ENCODE results near the gene ZNF839. TPM values are rescaled to one million over a fixed set of nuclear protein-coding genes. Genes with fewer than 3 reads are reported as not detected.
"Not testable (repeated sequence)": the region's sequence is repeated elsewhere in the genome, so short reads cannot be mapped to it uniquely, and the experiment has no call there.

The ZNF839 gene
- total RNA-seq, 1 experiment from 2014 or later = 14.9 TPM

- peak; percentile 90 for DNase-seq (ENCODE audit: low read depth)
These were observed 5.1 kb upstream of the ZNF839 start for GRCh38 chr14:102314242-102315011.

- DNase-seq (ENCODE audit: low read depth) = peak; percentile 39
These were observed 4.4 kb upstream of the ZNF839 start for GRCh38 chr14:102315121-102315520.

DNA sequence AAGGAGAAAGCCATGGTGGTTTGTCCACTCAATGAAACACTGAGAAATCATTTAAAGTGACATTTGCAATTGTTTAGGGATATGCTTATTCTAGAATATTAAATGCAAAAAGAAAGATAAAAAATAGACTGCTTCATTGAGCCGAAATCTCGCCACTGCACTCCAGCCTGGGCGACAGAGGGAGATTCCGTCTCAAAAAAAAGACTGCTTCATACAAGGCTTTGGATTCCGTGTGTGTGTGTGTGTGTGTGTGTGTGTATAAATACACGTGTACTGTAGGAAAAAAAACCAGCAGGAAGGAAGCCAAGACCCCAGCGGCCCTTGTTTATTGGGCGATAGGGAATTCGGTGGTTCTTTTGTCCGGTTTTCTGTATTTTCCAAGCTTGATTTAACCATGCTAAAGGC, 3.2 kb upstream of the ZNF839 start:
- peak; percentile 68 for DNase-seq (ENCODE audit: low read depth)

DNA sequence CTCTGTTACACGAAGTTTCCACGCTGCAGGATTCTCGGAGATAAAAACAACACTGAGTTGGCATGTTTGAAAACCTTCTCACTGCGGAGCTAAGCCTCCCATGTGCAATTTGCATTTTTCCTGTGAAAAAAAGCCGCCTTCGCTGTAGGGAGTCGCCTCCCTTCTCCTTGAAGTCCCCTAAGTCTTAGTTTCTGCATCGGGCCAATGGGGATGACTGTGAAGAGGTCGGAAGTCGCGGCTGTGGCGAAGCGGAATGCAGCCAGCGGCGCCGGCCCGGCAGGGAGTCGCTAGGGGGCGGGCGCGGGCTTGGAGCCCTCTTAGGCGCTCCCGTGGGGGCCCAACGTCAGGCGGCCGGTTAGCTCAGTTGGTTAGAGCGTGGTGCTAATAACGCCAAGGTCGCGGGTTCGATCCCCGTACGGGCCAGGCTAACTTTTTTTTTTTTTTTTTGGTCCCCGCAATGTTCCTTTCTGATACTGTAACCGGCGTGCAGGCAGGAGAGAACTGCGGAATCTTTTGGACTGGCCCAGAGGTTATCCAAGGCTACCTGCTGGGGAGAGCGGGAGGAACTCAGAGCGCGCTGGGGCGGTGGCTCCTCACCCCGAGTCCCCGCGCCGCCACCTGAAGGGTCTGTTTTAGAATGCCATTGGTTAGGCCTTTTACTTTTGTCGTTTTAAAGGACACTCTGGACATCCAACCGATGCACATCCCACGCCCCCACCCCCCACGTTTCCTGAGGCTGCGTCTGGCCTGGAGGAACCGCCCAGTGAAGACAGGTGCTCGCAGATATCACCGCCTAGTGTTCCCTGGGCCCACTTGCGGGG, 2.6 kb upstream of the ZNF839 start:
- peak; percentile 97 for DNase-seq (ENCODE audit: low read depth)

GRCh38 chr14:102317564-102318248, 1.8 kb upstream of the ZNF839 start:
- DNase-seq (ENCODE audit: low read depth) = no peak

- no peak for DNase-seq (ENCODE audit: low read depth)
These were observed 717 bp upstream of the ZNF839 start for GRCh38 chr14:102318781-102319276.

- peak; percentile 44 for DNase-seq (ENCODE audit: low read depth)
These were observed 601 bp downstream of the ZNF839 start for GRCh38 chr14:102320033-102320660.

DNA sequence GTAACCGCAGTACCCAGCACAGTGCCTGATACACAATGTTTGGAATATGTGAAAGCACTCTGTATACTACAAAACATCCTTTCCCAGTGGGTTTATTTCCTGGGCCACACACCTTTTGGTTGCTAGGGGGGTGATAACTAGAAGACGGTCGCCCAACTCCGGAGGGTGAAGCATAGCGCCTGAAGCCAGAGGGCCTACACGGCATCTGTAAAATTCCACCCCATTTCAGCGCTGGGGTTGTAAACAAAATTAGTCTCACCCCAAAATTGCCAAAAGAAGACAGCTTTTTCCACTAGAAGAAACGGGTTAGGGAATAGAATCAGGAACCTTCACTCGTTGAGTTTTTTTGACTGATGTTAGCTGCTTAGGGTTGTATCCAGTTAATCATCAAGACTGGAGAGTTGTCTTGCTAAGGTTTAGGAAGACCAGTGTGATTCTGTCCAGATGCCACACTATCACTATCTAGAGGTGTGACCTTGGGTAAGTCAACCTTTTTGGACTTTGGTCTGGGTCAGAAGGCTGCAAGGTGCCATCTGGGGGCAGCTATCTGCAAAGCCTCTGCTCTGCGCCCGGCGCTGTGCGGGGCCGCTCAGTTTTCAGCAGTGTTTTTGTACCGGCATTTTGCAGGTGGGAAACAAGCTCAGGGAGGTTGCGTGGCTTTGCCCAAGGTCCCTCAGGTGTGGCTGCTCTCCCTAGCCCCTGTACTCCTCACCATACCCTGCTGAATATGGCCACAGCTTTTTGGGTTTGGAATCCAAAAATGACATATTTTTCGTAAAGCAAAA, 1.3 kb downstream of the ZNF839 start:
- DNase-seq (ENCODE audit: low read depth) = no peak

DNA sequence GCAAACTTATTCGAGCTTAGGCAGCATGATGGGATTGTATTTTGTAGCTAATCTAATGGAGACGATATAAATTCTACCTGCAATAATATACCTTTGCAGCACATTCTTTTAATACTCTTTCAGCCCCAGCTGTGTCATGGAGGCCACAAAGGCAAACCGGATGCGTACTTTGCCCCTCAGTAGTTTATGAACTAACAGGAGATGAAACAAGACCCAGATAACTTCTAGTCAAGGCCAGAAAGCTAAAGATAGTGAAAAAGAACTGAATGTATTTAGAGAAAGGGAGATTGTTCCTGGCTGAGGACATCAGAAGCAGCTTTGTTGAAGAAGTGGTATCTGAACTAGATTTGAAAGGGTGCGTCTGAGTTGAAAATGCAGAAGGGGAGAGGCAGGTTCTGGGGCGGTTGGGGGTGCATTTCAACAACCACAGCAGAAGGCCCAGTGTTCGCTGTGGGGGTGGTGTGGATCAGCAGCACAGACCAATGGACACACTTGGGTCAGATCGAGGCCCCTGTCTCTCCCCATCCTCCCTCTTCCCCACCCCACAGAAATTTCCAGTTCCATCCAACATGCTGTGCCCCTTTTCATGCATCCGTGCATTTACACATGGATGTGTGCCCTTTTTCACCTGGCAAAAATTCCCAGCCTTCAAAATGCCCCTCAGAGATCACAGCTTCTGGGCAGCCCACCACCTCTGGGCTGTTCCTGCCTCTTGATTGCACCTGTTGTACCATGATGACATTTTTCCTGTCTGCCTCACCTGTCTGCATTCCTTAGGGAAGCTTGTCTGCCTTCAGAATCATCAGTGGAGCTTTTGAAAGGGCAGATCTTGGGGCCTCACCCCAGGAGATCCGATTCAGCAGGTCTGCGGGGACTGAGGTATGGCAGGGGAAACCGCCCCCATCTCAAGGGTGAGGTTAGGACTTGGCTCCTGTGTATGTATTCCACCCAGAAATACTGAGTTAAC, 2.2 kb downstream of the ZNF839 start:
- no peak for DNase-seq (ENCODE audit: low read depth)

- DNase-seq (ENCODE audit: low read depth) = peak; percentile 75
These were observed 3.6 kb downstream of the ZNF839 start for GRCh38 chr14:102323102-102323501.

DNA sequence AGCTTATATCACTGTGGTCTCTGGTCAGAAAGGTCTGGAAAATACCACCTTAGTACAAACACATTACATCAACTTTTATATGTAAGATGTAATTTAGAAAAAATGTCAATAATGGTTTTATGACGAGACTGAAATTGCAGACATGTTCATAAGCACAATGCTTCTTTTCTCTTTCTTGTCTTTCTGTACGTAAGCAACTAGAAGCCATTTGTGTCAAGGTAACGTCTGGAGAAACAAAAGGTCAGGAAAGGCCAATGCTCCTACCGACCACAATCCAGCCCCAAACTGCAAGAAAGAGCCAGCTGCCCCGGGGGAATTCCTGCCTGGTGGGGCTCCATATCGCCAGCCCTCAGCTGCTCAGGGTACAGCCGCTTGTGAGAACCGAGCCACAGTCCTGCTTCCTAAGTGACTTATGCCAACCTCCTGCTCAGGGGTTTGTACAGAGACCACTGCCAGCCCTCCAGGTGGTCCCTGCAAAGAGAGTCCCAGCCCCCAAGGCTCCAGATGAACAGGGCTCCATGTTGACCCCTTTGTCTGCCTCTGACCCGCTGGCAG, 6.3 kb downstream of the ZNF839 start:
- peak; percentile 22 for DNase-seq (ENCODE audit: low read depth)

- DNase-seq (ENCODE audit: low read depth) = no peak
These were observed 7.0 kb downstream of the ZNF839 start for GRCh38 chr14:102326583-102326982.

- not testable (repeated sequence) for DNase-seq (ENCODE audit: low read depth)
These were observed 9.8 kb downstream of the ZNF839 start for GRCh38 chr14:102329381-102329780.

GRCh38 chr14:102330806-102331205, 11.3 kb downstream of the ZNF839 start:
- no peak for DNase-seq (ENCODE audit: low read depth)

GRCh38 chr14:102333390-102333789, 13.8 kb downstream of the ZNF839 start:
- no peak for DNase-seq (ENCODE audit: low read depth)

DNA sequence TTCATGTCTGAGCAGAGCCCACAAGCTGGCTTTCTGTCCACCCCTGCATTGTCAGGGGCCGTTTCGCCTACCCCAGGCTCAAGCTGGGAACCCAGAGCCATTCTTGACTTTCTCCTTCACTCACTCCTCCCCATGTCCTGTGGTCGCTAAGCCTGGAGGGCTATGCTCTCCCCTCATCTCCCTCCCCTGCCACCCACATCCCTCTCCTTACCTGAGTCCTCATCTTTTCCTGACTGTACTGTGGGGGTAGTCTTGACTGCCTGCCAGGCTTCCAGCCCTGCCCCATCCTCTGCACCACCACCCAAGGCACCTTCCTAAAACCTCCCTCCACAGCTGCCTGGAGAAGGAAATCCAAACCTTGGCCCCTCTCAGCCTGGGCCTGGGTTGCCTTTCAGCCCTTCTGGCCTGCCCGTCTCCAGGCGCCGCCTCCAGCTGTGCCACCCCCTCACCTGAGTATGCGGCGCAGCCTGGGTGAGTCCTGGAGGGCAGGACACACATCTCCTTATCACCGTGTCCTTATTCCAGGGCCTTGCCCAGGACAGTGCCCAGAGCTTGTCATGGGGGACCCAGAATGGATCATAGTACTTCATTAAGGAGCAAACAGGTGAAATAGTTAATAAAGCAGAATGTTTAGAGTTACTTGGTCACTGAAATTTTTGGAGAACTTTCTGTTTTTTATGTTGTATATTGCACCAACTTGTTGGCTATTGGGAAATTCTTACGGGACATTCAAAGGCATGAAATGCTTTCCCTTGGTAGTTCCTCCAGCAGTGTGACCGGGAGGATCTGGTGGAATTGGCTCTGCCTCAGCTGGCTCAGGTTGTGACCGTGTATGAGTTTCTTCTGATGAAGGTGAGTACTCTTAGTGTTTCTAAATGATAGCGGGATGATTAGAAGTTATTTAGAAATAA, 14.5 kb downstream of the ZNF839 start:
- DNase-seq (ENCODE audit: low read depth) = no peak

GRCh38 chr14:102335163-102335562, 15.6 kb downstream of the ZNF839 start:
- no peak for DNase-seq (ENCODE audit: low read depth)

DNA sequence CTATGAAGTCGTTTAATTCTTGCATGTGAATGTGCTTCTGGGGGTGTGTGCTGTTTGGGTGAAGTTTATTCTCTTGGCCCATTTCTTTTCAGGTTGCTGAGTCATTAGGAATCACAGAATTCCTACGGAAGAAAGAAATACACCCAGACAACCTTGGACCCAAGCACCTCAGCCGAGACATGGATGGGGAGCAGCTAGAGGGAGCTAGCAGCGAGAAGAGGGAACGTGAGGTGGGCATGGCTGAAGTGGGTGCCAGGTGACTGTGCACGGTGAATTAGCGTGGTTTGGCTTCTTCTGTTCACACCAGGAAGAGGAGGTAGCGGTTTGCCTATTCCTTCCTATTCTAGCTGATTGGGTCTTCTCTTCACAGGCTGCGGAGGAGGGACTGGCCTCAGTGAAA, 19.2 kb downstream of the ZNF839 start:
- DNase-seq (ENCODE audit: low read depth) = no peak
